Epithelial cell of proximal tubule (primary cell): Measurements from ENCODE around the gene HLA-DQA1. TPM values are rescaled to one million over a fixed set of nuclear protein-coding genes. Genes with fewer than 3 reads are reported as not detected.
"Not testable (repeated sequence)": the region's sequence is repeated elsewhere in the genome, so short reads cannot be mapped to it uniquely, and the experiment has no call there.

Source experiments
- DNase-seq: peaks from one replicate; pipeline ENCODE4 v3.0.0-alpha.2; 2011; ENCODE audit warnings: low read depth
- H3K4me3 ChIP-seq: 2 replicates; pipeline ENCODE4 v1.5.1; 2011; ENCODE audit warnings: low read depth, mild to moderate bottlenecking, low read length
- CTCF ChIP-seq: conservative IDR thresholded peaks from 2 replicates; pipeline ENCODE4 v1.5.1; 2012; ENCODE audit warnings: low read depth, mild to moderate bottlenecking, low read length
- total RNA-seq: library from RNA; depleted of rRNA; stranded (reverse); fragments of >200 nt; gene quantifications from 2 replicates; pipeline ENCODE4 v1.2.3, GENCODE V29; 2015

Gene HLA-DQA1
- not detected in 2 replicates for total RNA-seq

- no peak for TF ChIP-seq CTCF
- no peak within 1 kb of the TSS for H3K4me3 ChIP-seq
- DNase-seq: peak; percentile 7
These were observed at the start of gene HLA-DQA1 for GRCh38 chr6:32637219-32637880. TSS of gene HLA-DQA1 (plus strand) at chr6:32637406. CDS start at chr6:32637459, 53 bp downstream.

GRCh38 chr6:32588156-32588555, 49.0 kb upstream of the HLA-DQA1 start:
- TF ChIP-seq CTCF: no peak
- no peak for DNase-seq
- H3K4me3 ChIP-seq: no peak overlapping the region

GRCh38 chr6:32589596-32590449, 47.4 kb upstream of the HLA-DQA1 start, which contains the start of gene HLA-DRB1:
TSS of gene HLA-DRB1 (minus strand) at chr6:32589848. CDS start at chr6:32589742, 106 bp downstream.
- DNase-seq: no peak
- TF ChIP-seq CTCF: no peak
- H3K4me3 ChIP-seq: no peak within 1 kb of the TSS

- not testable (repeated sequence) for DNase-seq
These were observed 46.5 kb upstream of the HLA-DQA1 start for GRCh38 chr6:32590713-32591112.

GRCh38 chr6:32597024-32597423, 40.2 kb upstream of the HLA-DQA1 start:
- DNase-seq: no peak

More at GRCh38 chr6:32590713-32591112, 46.5 kb upstream of the HLA-DQA1 start:
- not testable (repeated sequence) for H3K4me3 ChIP-seq

GRCh38 chr6:32602383-32602782, 34.8 kb upstream of the HLA-DQA1 start:
- no peak overlapping the region for H3K4me3 ChIP-seq
- no peak for DNase-seq
- no peak for TF ChIP-seq CTCF

More at GRCh38 chr6:32597024-32597423, 40.2 kb upstream of the HLA-DQA1 start:
- no peak overlapping the region for H3K4me3 ChIP-seq
- no peak for TF ChIP-seq CTCF

- no peak overlapping the region for H3K4me3 ChIP-seq
- DNase-seq: no peak
- TF ChIP-seq CTCF: no peak
These were observed 34.0 kb upstream of the HLA-DQA1 start for GRCh38 chr6:32603222-32603621.
